ENCODE results near the gene ZBTB40.

ZBTB40 gene

DNA sequence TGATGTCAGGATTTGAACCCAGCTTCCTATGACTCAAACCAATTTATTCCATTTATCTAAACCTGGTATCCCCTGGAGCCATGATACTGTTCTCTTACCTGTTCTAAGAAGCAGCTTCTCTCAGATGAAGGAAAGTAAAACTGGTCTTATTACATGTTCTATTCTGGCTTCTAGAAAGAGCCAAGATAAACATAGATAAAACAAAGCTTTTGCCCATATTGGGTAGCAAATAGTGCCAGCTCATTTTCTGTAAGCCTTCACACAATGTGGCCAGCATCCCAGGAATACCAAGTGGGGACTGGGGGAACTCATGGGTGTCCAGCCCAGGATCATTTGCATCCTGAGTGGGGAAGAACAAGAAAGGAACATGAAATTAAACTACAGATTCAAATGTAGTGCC is 58.2 kb downstream of the ZBTB40 start:
- DNase-seq: no peak

DNA sequence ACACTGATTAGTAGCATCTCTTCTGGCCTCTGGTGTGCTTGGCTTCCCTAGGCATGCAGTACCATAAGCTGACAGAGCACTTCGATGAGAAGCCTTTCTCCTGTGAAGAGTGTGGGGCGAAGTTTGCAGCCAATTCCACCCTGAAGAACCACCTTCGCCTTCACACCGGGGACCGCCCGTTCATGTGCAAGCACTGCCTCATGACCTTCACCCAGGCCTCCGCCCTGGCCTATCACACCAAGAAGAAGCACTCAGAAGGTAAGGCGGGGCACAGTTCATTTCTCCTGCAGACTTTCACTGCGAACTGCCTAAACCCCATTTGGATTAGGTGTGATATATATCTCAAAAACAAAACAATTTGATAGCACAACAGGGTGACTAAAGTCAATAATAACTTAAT is 61.2 kb downstream of the ZBTB40 start:
- no peak for DNase-seq

- DNase-seq: no peak
Measured at GRCh38 chr1:22516906-22517571, 65.4 kb downstream of the ZBTB40 start.

DNA sequence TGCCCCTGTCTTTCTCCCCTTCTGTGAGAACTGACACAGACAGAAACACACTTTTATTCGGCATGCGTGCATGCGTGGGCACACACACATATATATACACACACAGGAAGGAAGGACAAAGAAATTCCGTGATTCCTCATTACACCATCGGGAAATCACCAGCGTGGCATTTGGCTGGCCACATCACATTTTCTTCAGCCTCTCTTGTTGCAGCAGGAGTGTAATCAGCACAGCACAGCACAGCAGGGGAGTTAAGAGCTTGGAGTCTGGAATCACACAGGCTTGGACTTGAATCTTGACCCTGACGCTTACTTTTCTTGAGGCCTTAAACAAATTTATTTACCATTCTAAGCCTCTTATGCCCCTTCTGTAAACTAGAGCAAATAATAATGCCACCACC is 66.3 kb downstream of the ZBTB40 start:
- no peak for DNase-seq

GRCh38 chr1:22518379-22518778 is 66.7 kb downstream of the ZBTB40 start:
- no peak for DNase-seq

- DNase-seq: no peak
Measured at GRCh38 chr1:22520871-22521270, 69.2 kb downstream of the ZBTB40 start.

GRCh38 chr1:22521692-22522091 is 70.0 kb downstream of the ZBTB40 start:
- no peak for DNase-seq

GRCh38 chr1:22522221-22522743 is 70.6 kb downstream of the ZBTB40 start:
- no peak for DNase-seq

GRCh38 chr1:22524481-22524880 is 72.8 kb downstream of the ZBTB40 start:
- no peak for DNase-seq

- DNase-seq: no peak
Measured at GRCh38 chr1:22525211-22525610, 73.6 kb downstream of the ZBTB40 start.

GRCh38 chr1:22525646-22526045 is 74.0 kb downstream of the ZBTB40 start:
- no peak for DNase-seq

DNA sequence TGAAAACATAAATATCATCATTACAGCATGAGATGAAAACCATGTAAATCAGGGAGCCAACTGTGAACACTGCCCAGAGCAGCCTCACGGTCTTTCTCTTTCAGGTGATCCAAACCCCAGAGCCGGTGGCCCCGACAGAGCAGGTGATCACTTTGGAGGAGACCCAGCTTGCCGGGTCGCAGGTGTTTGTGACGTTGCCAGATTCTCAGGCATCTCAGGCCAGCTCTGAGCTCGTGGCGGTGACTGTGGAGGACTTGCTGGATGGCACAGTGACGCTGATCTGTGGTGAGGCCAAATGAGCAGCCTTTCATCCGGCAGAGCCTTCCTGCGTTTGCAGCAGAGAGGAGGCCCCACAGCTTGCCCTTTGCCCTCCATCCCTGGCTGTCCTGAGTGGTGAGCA is 74.4 kb downstream of the ZBTB40 start:
- DNase-seq: no peak

- no peak for DNase-seq
Measured at GRCh38 chr1:22526677-22527076, 75.0 kb downstream of the ZBTB40 start.

GRCh38 chr1:22527122-22527521 is 75.5 kb downstream of the ZBTB40 start:
- DNase-seq: no peak

DNA sequence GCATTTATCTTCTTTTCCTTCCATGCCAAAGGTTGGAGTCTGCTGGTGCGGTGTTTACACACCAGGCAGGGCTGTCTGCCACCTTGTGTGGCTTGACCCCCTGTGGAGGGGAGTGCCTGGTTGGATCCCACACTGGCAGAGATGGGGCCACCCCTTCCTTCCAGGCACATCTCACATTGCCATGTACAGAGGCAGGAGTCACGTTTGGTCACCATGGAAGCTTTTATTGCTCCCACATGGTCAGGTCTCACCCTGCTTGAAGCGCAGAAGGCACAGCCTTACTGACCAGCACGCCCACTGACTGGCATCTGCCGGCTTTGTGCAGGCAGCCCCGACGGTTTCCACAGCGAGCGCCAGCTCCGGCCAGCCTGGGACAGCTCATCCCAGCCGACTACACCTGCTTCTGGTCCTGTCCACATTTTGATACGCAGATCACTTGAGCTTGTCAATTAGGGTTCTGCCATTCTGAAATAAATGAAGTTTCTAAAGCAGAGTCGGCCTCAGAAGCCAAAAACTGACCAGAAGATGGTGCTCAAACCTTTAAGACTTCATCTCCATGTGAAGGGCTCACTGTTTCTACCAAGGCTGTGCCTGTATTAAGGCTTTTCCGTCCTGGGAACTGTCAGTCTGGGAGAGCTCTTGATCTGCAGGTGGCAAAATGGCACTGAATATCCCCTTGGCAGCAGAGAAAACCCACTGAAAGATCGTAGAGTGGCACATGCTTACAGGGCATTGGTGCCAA is 76.1 kb downstream of the ZBTB40 start:
- DNase-seq: no peak

- no peak for DNase-seq
Measured at GRCh38 chr1:22528451-22528850, 76.8 kb downstream of the ZBTB40 start.

- DNase-seq: no peak
Measured at GRCh38 chr1:22529901-22530621, 78.4 kb downstream of the ZBTB40 start.

- no peak for DNase-seq
Measured at GRCh38 chr1:22530715-22531114, 79.1 kb downstream of the ZBTB40 start.

DNA sequence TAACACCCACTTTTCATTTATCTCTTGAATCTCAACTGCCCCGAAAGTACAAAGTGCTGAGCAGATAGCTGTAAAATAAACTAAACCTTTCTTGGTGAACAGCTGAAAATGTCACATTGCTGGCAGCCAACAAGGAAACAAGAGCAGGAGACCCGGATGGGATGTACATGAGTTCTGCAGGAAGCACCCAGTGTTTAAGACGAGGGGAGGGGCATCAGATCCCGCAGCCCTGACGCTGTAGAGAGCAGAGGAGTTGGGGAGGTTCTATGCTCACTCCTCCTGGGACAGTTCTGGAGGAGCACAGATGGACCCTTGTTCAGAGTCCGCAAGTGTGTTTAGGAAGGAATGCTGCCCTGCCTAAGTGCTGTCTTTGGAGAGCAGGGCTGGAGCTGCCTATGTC is 79.6 kb downstream of the ZBTB40 start:
- DNase-seq: no peak

- no peak for DNase-seq
Measured at GRCh38 chr1:22533244-22533895, 81.7 kb downstream of the ZBTB40 start.

DNA sequence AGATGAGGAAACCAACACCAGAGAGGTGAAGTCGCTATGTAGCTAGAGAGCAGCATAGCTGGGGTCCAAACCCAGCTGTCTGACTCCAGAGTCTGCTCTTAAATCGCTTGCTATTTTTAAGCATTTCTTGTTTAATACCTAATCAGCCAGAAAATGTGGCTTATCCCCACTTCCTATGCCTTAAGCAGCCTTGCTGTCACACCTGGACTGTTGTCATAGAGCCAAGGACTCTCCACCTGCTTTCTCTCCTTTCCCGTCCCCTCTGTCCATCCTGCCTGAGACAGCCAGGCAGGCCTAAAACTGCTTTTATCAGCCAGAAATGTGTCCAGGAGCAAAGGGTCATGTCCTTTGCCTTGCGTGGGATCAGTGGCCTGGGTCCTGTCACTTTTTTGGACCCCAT is 83.3 kb downstream of the ZBTB40 start:
- DNase-seq: no peak

DNA sequence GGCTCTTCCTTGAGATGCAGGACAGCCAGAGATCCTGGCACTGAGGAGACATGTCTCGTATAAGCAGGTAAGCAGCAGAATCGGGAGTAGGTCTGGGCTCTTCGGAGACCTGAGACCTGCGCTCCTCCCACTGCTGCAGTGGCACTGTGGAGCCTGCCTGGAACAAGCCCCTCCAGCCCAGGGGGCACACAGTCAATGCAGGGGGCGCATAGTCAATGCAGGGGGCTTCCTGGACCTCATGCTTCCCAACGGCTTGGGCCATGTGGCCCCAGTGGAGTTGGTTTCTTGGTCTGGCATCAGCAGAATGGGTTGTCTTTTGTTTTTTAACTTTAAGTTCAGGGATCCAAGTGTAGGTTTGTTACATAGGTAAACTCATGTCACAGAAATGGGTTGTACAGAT is 83.7 kb downstream of the ZBTB40 start:
- DNase-seq: no peak

DNA sequence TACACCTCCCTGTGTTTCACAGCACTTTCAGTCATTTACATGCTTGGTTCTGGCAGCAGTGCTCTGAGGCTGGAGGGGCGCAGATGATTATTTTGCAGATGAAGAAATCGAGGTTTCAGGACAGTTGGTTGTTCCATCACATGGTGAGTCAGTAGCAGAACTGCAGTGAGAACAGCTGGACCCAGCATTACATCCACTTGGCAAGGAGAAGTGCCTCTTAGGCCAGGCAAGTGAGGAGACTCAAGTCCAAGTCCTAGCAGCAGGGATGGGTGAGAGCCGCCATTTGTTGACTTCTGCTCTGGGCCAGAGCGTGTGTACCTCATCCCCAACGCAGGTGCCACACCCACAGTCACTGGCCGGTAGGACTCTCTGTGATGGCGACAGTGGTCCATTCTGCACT is 84.9 kb downstream of the ZBTB40 start:
- DNase-seq: no peak
